ENCODE data around the gene FYCO1.
"Not testable (repeated sequence)": the region's sequence is repeated elsewhere in the genome, so short reads cannot be mapped to it uniquely, and the experiment has no call there.

FYCO1 gene

DNA sequence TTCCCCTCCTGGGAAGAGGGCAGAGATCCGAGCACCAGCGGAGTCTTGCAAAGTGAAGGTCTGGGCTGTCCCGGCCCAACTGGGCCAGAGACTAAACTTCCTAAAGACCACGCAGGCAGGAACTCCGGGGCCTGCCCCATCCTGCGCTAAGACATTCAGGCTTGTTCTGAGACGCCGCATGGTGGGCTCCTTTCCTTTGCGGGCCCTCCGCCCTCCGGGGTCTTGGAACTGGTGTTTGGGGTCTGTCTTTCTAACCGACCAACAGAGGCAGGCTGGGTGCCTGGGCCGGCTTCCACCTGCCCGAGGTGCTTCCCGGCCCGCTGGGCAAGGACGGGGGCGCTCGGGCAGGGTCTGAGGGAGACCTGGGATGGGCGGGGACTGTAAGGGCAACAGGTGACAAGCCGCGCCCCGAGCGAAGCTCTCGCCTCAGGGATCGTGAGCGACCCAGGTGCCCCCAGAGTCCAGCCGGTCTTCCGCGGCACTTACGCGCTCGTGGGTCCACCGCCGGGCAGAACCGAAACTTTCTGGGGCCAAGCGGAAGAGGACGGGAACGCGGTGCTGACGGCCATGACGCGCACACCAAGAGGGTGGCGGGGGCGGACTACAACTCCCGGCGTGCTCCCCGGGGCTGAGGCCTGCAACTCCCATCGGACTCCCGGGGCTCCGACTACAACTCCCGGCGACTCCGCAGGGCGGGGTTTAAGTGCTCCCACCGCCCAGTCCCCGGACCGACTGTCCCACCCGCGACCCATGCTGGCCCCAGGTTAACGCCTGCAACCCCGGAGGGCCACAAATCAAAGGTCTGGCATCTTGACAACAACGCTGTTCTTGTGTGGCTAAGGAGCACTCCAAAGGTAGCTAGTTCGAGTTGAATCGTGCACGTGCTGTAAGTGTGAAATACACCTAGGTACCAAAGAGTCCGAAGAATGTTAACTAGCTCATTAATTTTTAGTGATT is at the start of gene FYCO1:
TSS of gene FYCO1 (minus strand) at position 589 of the 957 bp plus-strand sequence. CDS start 10,914 bp downstream, outside the sequence.
- peak; percentile 75 to 86 for DNase-seq

DNA sequence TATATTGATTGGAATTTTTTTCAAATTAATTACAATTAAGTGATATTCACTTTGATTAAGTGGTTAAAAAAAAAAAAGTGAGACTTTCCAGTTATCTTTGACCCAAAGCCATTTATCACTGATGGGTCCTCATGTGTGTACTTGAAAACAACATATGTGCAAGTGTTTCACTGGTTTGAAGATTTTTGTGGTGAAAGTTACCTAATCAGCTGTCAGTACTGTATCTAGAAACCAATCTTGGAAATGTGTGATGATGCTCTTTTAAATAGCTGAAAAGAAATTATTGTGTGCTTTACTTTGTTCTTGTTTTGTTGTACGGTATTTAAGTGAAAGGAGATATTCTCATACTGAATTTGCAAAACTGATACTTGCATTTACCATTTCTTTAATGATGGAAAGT is 43.3 kb upstream of the FYCO1 start:
- no peak for DNase-seq

GRCh38 chr3:46038071-46038470 is 42.4 kb upstream of the FYCO1 start:
- not testable (repeated sequence) for DNase-seq

- no peak for DNase-seq
These were observed 40.6 kb upstream of the FYCO1 start for GRCh38 chr3:46036191-46036590.

GRCh38 chr3:46031747-46032146 is 36.1 kb upstream of the FYCO1 start:
- no peak for DNase-seq

- DNase-seq: no peak
These were observed 35.6 kb upstream of the FYCO1 start for GRCh38 chr3:46031269-46031668.

DNA sequence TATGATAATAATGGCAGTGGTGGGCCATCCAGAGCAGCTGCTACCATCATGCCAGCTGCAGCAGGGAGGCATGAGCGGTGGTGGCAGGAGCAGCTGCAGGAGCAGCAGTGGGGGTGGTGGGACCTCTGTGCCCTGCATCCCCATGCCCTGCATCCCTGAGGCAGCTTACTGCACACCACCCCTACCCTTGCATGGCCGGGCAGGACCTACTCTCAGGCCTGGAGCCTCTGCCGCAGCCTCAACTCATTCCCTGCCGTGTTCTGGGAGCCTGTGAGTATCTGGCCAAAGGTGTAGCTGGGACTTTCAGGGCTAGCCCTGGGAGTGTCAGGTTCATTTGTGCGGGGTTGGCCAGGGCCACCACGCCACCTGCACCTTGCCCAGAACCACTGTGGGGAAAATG is 35.0 kb upstream of the FYCO1 start:
- no peak for DNase-seq

GRCh38 chr3:46029953-46030543 is 34.4 kb upstream of the FYCO1 start:
- no peak for DNase-seq

DNA sequence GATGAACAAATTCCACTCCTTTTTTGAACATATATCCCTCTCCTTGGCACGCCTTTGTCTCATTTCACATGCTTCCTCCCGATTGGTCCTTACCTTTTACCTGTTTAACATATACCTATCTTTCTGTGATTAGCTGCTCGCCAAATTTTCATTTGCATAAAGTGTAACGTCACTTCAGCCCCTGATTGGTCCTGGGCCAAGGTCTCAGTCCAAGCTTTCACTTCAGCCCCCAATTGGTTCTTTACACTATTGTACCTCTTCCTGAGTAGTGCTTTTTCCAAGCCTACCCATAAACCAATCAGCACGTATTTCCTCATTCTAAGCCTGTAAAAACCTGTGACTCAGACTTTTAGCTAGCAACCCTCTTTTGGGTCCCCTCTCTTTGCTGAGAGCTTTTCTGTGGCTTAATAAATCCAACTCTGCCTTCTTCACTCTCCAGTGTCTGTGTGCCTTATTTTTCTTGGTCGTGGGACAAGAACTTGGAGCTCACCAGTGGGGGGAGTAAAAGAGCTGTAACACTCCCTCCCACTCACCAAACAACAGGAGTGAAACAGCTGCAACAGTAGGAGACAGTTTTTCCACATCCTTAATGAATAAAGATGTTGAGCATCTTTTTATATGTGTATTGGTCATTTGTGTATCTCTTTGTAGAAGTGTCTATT is 32.2 kb upstream of the FYCO1 start:
- no peak for DNase-seq

DNA sequence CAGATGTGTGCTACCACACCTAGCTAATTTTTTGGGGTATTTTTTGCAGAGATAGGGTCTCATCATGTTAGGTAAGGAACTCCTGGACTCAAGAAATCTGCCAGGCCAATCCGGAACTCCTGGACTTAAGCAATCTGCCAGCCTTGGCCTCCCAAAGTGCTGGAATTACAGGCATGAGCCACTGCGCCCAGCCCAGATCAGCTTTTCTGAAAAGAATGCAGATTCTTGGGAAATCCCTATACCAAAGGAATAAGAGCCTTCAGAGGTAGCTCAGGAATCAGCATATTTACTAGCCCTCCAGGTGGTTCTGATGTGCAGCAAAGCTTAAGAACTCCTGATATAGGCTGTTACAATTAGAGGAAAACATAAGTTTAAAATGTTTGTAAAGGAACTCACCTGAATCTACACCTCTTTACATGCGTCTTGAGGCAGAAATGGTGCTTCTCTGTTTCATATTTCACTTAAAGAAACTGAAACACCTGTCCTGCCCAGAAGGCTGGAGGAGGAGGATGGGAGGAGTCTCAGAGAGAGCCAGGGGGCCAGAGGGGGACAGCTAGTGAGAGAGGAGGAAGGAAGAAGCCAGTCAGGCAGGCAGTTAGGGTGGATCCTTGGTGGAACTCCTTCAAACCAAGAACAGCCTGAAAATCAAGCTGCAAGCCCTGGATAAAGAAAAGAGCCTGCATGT is 31.5 kb upstream of the FYCO1 start, which contains the start of gene XCR1:
TSS of gene XCR1 (minus strand) at position 463 of the 685 bp plus-strand sequence. CDS start 5,536 bp downstream, outside the sequence.
- DNase-seq: no peak

- DNase-seq: no peak
These were observed 29.5 kb upstream of the FYCO1 start for GRCh38 chr3:46025139-46025538.

GRCh38 chr3:46024131-46024530 is 28.5 kb upstream of the FYCO1 start:
- no peak for DNase-seq

GRCh38 chr3:46022909-46023785 is 27.5 kb upstream of the FYCO1 start:
- no peak for DNase-seq

DNA sequence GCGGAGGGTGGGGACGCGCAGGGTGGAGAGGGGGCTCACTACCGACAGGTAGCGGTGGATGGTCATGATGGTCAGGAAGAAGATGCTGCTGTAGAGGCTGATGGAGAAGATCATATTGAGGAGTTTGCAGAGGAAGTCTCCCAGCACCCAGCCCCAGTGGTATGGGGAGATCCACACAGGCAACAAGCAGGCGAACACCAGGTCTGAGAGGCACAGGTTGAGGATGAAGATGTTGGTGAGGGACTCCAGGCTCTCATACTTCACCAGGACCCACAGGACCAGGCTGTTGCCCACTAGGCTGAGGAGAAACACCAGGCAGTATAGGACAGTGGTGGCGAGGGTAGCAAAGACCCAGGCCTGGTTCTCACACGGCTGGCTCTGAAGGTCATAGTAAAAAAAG is 25.9 kb upstream of the FYCO1 start:
- no peak for DNase-seq

DNA sequence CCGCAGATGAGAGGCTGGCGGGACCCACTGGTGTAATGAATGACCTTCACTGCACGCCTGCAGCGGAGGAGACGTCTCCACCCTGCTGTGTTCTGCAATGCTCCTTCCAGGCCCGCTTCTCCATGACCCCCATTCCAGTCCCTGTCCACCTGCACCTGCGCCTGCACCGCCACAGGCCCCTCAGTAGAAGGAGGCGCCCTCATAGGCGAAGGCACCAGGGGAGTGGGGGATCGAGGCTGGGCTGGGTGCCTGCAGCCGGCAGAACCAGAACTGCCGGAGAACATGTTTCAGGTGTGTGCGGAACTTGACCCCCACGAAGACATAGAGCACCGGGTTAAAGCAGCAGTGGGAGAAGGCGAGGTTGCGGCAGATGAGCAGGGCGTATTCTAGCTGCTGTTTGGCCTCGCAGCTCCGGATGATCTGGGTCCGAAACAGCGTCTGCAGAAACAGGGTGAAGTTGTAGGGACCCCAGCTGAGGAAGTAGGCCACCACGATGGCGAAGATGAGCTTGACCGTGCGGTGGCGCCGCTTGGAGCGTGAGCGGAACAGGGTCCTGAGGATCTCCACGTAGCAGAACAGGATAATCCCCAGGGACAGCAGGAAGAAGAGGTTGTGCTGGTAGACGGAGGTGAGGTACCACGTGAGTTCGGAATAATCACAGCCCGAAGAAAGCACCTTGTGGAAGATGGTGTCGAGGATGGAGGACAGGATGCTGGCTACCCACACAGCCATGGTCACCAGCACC is 25.3 kb upstream of the FYCO1 start:
- DNase-seq: no peak

- no peak for DNase-seq
These were observed 24.1 kb upstream of the FYCO1 start for GRCh38 chr3:46019707-46020106.

GRCh38 chr3:46017720-46018119 is 22.1 kb upstream of the FYCO1 start:
- DNase-seq: no peak

DNA sequence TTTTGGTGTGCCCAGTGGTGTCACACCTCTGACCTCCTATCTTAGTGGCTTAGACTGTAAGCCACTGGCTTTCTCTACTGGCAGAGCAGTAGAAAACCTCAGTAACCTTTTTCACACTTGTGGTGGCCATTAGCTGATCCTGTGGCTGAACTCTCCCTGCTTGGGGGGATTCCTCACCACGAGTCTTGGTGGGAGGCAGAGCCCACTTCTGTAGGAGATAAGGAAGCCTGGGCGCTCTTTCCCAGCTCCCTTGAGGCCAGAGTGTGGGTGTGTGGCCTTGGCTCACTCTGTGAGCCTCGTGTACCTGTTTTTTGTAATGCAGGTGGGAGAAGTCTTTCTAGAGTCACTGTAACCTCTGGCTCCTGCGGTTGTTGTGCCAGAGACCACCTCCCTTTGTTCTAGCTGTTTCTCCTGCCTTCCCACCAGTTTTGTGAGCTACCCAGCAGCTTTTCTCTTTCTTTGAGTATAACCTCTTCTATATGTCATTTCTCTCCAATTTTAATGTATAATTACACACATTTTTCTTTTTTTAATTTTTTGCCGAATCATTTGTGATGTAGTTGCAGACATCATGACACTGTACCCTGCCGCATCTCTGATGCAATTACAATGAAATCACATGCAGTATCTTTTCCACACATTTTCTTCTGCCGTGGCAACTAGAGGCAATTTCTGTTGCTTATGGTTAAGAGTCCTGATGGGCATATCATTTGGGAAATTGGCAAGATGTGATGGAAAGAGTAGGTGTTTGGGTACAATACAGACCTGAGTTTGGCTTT is 17.9 kb upstream of the FYCO1 start:
- DNase-seq: no peak

DNA sequence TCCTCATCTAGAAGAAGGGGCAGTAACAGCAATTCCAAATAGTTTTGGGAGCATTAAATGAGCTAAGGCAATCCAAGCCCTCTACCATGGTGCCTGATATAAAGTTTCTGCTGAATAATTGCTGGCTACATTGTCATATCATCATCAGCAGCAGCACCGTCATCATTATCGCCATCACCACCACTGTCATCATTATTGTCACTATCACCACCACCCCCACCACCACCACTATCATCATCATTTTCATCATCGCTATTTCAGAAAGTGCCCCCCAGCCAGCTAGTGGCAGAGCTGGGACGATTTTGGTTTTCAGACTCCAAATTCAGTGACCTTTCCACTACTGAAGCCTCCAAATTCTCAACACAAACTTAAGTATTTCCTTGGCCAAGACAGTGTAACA is 16.6 kb upstream of the FYCO1 start:
- DNase-seq: no peak

GRCh38 chr3:46010519-46011113 is 15.0 kb upstream of the FYCO1 start:
- DNase-seq: no peak
